NCI-H1417 (cell line): ENCODE results near the gene CCDC92.
A peak's percentile ranks its signal among the peaks of the same experiment; 100 is the strongest.
"Not testable (repeated sequence)": the region's sequence is repeated elsewhere in the genome, so short reads cannot be mapped to it uniquely, and the experiment has no call there.

Experiments
- DNase-seq, 3 experiments: peaks; one replicate each; lab custom pipeline; 2025; lab: John Stamatoyannopoulos, UW

CCDC92 gene

DNA sequence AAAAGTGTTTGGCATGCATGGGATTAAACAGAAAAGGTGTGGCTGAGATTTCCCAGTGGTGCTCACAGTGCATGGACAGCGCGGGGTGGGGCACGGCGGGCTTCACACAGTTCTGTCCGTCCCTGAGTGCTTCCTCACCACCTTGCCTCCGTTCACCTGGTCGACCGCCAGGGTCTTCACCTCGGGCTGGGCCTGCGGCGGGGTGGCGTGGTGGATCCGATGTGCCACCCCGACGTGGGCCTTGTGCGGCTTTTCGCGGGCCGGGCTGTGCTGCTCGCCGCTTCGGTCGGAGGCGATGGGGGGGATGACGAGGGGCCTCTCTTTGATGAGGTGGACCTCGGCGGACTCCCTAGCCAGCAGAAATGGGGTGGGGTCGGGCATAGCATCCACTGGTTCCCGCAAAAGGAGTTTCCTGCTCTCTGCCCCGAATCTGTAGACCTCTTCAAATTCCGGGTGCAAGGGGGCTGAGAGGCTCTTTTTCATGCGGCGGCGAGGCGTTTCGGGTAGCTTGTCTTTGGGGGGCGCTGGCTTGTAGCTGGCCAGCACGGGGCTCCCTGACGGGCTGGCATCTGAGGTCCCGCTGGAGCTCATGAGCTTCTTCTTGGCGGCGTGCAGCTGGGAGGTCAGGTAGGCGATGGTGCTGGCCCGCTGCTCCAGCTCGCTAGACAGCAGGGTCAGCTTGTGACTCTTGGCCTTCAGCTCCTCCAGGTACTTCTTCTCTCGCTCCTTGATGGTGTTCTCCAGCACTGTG is 35.5 kb downstream of the CCDC92 start:
- no peak for DNase-seq

- DNase-seq, result no peak
Observed at GRCh38 chr12:123936471-123936870, 36.2 kb downstream of the CCDC92 start.

DNA sequence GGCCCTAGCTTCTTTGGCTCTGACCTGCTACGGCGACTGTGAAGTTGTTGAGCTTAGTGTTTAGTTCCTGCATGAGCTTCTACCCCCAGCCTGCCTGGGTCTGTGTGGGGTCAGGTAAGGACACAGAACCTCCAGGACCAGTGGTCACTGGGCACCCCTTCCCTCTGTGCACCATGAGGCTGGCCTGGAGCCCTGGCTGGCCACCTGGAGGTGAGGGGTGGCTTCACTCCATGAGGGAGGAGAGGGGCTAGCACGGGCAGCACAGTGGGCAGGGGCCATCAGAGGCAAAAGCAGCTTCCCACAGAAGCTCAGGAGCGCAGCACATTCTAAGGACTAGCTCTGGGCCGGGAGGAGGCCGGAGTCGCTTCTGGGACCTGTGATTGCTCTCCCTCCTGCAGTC is 36.7 kb downstream of the CCDC92 start:
- DNase-seq, result no peak

GRCh38 chr12:123934829-123935228 is 37.8 kb downstream of the CCDC92 start:
- no peak for DNase-seq

DNA sequence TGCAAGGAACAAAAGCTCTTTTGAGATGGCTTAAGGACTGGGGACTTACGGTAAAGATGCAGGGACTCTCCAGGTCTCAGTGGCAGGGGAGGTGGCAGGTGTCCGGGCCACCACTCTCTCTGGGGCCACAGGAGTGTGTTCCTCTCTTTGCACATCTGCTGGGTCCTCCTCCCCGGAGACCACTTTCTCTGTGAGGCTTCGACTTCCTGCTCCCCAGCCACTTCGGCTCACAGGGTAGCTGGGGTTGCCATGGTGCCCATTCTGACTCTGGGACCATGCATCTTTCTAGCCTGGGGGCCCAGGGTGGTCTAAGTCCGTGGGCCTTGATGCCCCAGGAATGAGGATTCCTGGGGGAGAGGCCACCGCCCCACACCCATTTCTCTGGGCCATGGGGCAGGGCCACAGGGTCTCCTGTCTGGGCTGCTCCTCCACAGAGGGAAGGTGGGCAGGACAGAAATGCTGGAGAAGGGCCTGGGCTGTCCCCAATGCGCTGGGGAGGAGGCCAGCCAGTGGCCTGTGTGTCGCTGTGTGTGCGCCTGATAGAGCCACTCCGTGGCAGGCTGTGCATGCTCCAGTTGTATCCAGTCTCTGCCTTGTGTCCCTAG is 38.5 kb downstream of the CCDC92 start:
- DNase-seq, result no peak

DNA sequence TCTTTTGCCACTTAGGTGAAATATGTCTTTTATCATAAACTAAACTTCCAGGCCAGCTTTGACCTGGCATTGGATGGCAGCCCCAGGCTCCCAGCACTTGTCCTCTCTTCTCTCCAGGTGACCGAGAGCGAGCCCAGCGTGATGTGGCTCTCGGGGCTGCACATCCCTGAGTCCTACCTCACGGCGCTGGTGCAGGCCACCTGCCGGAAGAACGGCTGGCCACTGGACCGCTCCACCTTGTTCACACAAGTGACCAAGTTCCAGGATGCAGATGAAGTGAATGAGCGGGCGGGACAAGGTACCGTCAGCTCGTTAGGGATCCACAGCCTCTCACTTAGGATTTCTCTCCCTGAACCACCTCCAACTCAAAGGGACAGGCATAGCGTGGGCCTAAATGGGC is 39.4 kb downstream of the CCDC92 start:
- no peak for DNase-seq

GRCh38 chr12:123931686-123932321 is 40.8 kb downstream of the CCDC92 start:
- DNase-seq, result no peak

DNA sequence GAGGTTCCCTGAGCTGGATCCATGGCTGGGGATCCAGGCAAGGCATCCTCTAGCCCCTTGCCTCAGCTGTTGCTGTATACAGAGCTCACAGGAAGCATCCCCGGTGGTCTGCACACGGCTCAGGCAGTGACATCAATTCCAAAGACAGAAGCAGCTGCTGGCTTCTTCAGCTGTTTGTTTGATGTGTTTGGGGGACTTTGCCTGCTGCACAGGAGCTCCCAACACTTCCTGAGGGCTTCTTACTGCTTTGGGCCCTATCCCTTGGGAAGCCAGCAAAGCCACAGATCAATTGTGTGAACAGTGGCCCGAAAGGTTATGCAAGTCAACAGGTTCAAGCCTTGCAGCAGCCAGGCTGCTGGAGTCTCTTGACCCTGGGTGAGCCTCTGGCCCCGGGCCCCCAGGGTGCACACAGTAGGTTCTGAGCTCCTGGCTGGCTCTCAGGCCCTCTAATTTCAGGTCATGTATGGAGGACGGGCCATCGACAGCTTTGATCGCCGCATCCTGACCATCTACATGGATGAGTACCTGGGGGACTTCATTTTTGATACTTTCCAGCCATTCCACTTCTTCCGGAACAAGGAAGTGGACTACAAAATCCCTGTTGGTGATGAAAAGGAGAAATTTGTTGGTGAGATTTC is 42.6 kb downstream of the CCDC92 start:
- no peak for DNase-seq

- DNase-seq, result no peak
Observed at GRCh38 chr12:123928897-123929296, 43.7 kb downstream of the CCDC92 start.

DNA sequence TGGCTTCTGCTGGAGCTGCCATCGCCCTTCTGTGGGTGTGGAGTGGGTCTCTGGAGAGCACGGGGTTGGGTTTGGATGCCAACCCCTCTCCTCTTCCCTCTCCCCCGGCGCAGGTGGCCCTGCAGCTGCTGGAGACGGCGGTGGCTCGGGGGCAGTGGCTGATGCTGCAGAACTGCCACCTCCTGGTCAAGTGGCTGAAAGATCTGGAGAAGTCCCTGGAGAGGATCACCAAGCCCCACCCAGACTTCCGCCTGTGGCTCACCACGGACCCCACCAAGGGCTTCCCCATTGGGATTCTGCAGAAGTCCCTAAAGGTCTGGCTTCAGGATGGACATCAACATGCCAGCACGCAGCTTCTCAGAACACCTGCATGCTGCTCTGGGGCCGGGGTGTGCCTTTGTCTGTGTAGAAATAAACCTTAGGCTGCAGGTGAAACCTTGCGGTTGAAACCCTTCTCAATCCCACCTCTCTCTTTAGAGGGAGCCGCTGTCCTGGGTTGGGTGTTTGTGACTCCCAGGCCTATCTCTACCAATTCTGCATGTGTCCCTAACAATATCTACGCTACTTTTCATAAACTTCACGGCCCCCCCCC is 44.3 kb downstream of the CCDC92 start:
- DNase-seq, result peak; percentile 37 to 73 (median 58)

DNA sequence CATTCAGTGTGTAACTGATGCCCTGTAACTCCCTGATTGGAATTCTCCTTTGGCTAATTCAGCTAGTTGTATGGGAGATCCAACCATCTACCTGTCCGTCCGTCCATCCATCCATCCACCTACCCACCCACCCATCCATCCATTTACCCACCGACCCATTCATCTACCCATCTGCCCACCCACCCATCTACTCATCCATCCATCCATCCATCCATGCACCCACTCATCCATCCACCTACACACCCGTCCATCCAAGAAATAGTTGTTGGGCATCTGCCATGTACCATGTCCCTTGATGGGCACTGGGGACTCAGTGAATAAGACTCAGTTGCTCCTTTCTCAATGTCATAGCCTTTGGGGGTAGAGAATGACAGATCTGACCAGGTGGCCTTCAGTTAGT is 48.1 kb downstream of the CCDC92 start:
- DNase-seq, result no peak

DNA sequence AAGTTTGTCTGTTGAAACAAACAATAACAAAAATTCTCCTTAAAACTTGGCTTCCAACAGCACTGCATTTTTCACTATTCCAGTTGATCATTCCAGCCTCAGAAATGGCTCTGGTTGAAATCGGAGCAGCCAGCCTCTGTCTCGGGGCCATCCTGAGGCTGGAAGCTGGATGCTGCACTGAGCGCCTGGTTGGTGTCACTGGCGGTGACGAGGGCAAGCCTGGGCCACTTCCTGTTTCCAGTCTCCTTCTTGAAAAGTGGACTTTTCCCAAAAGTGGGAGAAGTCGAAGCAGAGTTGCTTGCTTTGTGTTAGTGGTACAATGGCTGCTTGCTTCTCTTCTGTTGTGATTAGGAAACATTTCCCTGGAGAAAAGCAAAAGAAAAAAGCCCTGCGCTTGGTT is 48.7 kb downstream of the CCDC92 start:
- DNase-seq, result no peak

GRCh38 chr12:123923038-123923437 is 49.6 kb downstream of the CCDC92 start:
- DNase-seq, result no peak

DNA sequence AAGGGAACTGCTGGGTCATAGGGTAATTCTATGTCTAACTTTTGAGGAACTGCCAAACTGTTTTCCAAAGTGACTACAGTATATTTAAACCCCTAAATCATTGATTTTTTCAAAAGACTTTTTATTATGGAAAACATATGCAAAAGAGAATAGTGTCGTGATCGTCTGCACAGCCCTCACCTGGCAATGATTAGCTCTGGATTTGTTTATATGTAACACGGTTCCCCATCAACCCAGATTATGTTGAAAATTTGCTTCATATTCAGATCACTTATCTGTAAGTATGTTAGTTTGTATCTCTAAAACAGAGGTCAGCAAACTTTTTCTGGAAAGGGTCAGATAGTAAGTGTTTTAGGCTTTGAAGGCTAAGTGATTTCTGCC is 52.7 kb downstream of the CCDC92 start:
- no peak for DNase-seq

DNA sequence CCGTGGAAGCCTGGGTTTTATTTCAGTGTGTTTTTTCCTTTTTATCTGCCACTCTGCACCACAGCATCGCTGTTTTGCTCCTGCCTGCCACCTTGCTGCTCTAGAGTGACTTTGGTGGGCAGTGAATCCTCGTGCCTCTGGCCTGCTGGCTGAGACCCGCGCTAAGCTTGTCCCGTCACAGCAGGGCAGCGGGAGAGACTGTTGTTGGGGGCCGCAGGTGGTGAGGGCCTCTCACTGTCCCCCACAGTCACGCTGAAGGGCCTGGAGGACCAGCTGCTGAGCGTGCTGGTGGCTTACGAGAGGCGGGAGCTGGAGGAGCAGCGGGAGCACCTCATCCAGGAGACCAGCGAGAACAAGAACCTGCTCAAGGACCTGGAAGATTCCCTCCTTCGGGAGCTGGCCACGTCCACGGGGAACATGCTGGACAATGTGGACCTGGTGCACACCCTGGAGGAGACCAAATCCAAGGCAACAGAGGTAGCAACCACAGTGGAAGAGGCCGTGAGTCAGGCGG is 55.2 kb downstream of the CCDC92 start:
- no peak for DNase-seq

- peak in 1 of 3 experiments; percentile 12 for DNase-seq
Observed at GRCh38 chr12:123916729-123917128, 55.9 kb downstream of the CCDC92 start.

DNA sequence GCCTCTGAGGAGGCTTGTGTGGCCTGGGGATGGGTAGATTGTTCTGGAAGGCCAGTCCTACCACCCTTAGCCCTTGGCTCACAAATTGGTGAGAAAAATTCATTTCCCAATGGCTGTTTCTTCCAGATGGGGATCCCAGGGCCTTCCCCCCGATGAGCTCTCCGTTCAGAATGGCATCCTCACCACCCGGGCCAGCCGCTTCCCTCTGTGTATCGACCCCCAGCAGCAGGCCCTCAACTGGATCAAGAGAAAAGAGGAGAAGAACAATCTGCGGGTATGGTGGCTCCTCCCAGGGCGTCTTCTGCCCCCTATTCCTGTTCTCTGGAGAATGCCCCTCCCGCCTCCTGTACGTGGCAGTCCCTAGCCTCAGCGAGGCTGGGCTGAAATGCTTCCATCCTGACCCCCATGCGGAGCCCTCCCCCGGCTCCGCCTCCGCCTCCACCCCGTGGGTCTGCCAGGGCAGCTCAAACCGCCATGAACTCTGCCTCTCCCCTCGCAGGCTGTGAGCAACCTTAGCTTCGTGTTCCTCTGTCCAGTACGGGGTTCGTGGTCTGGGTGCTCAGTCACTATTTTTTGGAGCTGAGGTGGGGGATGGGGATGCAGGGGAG is 57.8 kb downstream of the CCDC92 start:
- DNase-seq, result no peak

DNA sequence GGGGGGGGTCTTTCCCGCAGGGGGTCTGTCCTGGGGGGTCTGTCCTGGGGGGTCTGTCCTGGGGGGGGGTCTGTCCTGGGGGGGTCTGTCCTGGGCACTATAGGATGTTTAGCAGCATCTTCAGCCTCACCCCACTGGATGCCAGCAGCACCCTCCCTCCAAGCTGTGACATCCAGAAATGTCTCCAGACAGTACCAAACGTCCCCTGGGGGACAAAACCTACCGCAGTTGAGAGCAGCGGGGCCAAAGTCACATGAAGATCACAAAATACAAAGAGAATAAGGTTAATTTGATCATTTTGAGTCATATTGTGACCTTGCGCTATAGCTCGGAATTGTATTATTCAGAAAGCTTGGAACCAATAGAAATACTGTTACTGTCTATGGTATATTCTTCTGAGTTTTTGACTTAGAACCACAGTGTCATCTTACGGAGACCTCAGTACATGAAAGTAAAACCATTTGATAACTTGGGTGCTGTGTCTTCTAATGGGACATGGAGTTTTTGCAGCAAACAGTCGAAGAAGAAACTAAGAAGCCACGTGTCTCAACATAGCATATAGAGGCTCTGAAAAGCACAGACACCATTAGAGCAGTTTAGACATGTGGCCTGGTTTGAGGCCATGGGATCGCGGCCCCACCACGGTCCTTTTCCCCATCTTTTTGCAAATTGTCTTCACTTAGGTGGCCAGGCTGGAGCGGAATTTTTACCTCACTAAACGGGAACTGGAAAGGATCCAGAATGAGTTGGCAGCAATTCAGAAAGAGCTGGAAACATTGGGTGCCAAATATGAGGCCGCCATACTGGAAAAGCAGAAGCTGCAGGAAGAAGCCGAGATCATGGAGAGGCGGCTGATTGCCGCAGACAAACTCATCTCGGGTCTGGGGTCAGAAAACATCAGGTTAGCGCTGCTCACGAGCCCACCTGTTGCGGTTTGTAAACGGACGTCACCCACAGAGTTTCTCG is 59.9 kb downstream of the CCDC92 start:
- DNase-seq, result peak in 1 of 3 experiments; percentile 52

DNA sequence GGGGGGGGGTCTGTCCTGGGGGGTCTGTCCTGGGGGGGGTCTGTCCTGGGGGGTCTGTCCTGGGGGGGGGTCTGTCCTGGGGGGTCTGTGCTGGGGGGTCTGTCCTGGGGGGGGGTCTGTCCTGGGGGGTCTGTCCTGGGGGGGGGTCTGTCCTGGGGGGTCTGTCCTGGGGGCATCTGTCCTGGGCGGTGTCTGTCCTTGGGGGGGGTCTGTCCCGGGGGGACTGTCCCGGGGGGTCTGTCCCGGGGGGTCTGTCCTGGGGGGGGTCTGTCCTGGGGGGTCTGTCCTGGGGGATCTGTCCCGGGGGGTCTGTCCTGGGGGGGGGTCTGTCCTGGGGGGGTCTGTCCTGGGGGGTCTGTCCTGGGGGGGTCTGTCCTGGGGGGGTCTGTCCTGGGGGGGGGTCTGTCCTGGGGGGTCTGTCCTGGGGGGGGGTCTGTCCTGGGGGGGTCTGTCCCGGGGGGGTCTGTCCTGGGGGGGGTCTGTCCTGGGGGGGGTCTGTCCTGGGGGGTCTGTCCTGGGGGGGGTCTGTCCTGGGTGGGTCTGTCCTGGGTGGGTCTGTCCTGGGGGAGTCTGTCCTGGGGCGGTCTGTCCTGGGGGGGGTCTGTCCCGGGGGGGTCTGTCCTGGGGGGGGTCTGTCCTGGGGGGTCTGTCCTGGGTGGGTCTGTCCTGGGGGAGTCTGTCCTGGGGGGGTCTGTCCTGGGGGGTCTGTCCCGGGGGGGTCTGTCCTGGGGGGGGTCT is 60.8 kb downstream of the CCDC92 start:
- DNase-seq, result not testable (repeated sequence)

DNA sequence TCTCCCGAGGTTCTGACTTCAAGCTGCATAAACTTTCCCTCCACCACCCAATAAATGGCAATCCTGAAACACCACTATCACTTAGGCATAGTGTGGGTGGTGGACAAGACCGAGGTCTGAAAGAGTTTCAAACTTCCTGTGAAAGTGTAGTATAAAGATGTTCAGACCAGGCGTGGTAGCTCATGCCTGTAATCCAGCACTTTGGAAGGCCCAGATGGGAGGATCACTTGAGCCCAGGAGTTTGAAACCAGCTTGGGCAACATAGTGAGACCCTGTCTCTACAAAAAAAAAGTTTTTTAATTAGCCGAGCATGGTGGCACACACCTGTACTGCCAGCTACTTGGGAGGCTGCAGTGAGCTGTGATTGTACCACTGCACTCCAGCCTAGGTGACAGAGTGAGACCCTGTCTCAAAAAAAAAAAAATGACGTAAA is 61.9 kb downstream of the CCDC92 start:
- no peak for DNase-seq
